ENCODE results near the gene PLAAT4.

The PLAAT4 gene

GRCh38 chr11:63536669-63537292, at the start of gene PLAAT4:
TSS of gene PLAAT4 (plus strand) at chr11:63536808. CDS start at chr11:63536869, 61 bp downstream.
- no peak for DNase-seq (ENCODE audit: low read depth in 3 of 3)

- no peak for DNase-seq (ENCODE audit: low read depth in 3 of 3)
These were observed 47.8 kb upstream of the PLAAT4 start for GRCh38 chr11:63488789-63489188.

GRCh38 chr11:63489879-63490278, 46.7 kb upstream of the PLAAT4 start:
- no peak for DNase-seq (ENCODE audit: low read depth in 3 of 3)

GRCh38 chr11:63490551-63491239, 45.9 kb upstream of the PLAAT4 start, which contains the start of gene PLAAT5:
TSS of gene PLAAT5 (minus strand) at chr11:63491167. CDS start at chr11:63491034, 133 bp downstream.
- DNase-seq (ENCODE audit: low read depth in 3 of 3) = no peak

- DNase-seq (ENCODE audit: low read depth in 3 of 3) = no peak
These were observed 45.4 kb upstream of the PLAAT4 start for GRCh38 chr11:63491240-63491587.

- DNase-seq (ENCODE audit: low read depth in 3 of 3) = no peak
These were observed 44.8 kb upstream of the PLAAT4 start for GRCh38 chr11:63491636-63492372.

- no peak for DNase-seq (ENCODE audit: low read depth in 3 of 3)
These were observed 44.2 kb upstream of the PLAAT4 start for GRCh38 chr11:63492441-63492840.

- DNase-seq (ENCODE audit: low read depth in 3 of 3) = no peak
These were observed 43.5 kb upstream of the PLAAT4 start for GRCh38 chr11:63493127-63493526.

GRCh38 chr11:63494975-63495374, 41.6 kb upstream of the PLAAT4 start:
- DNase-seq (ENCODE audit: low read depth in 3 of 3) = no peak

- DNase-seq (ENCODE audit: low read depth in 3 of 3) = no peak
These were observed 36.7 kb upstream of the PLAAT4 start for GRCh38 chr11:63499874-63500273.

GRCh38 chr11:63501236-63501635, 35.4 kb upstream of the PLAAT4 start:
- DNase-seq (ENCODE audit: low read depth in 3 of 3) = no peak

- DNase-seq (ENCODE audit: low read depth in 3 of 3) = no peak
These were observed 34.3 kb upstream of the PLAAT4 start for GRCh38 chr11:63502252-63502820.

- no peak for DNase-seq (ENCODE audit: low read depth in 3 of 3)
These were observed 33.1 kb upstream of the PLAAT4 start for GRCh38 chr11:63503492-63503891.

- DNase-seq (ENCODE audit: low read depth in 3 of 3) = no peak
These were observed 32.6 kb upstream of the PLAAT4 start for GRCh38 chr11:63504054-63504453.

GRCh38 chr11:63504933-63505586, 31.5 kb upstream of the PLAAT4 start:
- DNase-seq (ENCODE audit: low read depth in 3 of 3) = no peak

- no peak for DNase-seq (ENCODE audit: low read depth in 3 of 3)
These were observed 30.6 kb upstream of the PLAAT4 start, which contains the start of gene LGALS12 for GRCh38 chr11:63505857-63506528. TSS of gene LGALS12 (plus strand) at chr11:63506084. CDS start at chr11:63506459, 375 bp downstream.

- DNase-seq (ENCODE audit: low read depth in 3 of 3) = no peak
These were observed 29.7 kb upstream of the PLAAT4 start for GRCh38 chr11:63506876-63507275.

- DNase-seq (ENCODE audit: low read depth in 3 of 3) = no peak
These were observed 29.1 kb upstream of the PLAAT4 start for GRCh38 chr11:63507511-63507910.

GRCh38 chr11:63508009-63508408, 28.6 kb upstream of the PLAAT4 start:
- DNase-seq (ENCODE audit: low read depth in 3 of 3) = no peak

GRCh38 chr11:63508745-63509144, 27.9 kb upstream of the PLAAT4 start:
- DNase-seq (ENCODE audit: low read depth in 3 of 3) = no peak

GRCh38 chr11:63510360-63511047, 26.1 kb upstream of the PLAAT4 start:
- no peak for DNase-seq (ENCODE audit: low read depth in 3 of 3)

All from stimulated activated CD4-positive, alpha-beta T cell treated with anti-CD3 and anti-CD28 coated beads, TNF-alpha, amount 100 ng/mL, for 48 hours (primary cell).